K562 (cell line): ENCODE measurements around the gene GOSR1. TPM values are rescaled to one million over a fixed set of nuclear protein-coding genes. Genes with fewer than 3 reads are reported as not detected.
A peak's percentile ranks its signal among the peaks of the same experiment; 100 is the strongest.

Experiments
- ATAC-seq: fragments of 200-7000 bp; cut with Tn5 transposase; 3 replicates; pipeline ENCODE4 v1.9.1; 2020; ENCODE audit warnings: moderate library complexity
- BruUV-seq: library from RNA; stranded (reverse); fragments of 400-500 nt; replicated peaks from 2 replicates; lab custom pipeline; 2021; lab: Mats Ljungman, UMichigan
- CTCF ChIA-PET: fragments of 300-600 bp; formaldehyde crosslinking; extraction: SDS; loops from one replicate; lab custom pipeline; 2021; ENCODE audit warnings: low intra/inter-chr PET ratio; lab: Yijun Ruan, JAX
- POLR2A ChIA-PET: fragments of 300-600, 350-650 bp; sonication (Branson Sonifier 250); formaldehyde crosslinking; extraction: SDS; loops from one replicate; lab custom pipeline; 2021; ENCODE audit warnings: antibody characterized with exemption, inconsistent platforms; lab: Yijun Ruan, JAX
- DNase-seq, 4 experiments: peaks; one replicate each; pipeline versions ENCODE4 v3.0.0 to v3.0.0-alpha.2; 2011 to 2018; ENCODE audit warnings: low spot score in 3 of 4, mixed read lengths in 3 of 4; ENCODE audit errors: extremely low read depth in 1 of 4
- FAIRE-seq: peaks from 2 replicates; lab custom pipeline; 2011; peaks lifted over from hg19 to GRCh38; lab: Jason Lieb, UNC
- H2AFZ ChIP-seq: 2 replicates; pipeline ENCODE4 v1.6.0; 2011; ENCODE audit warnings: low read depth, low read length, control low read depth, inconsistent platforms
- H3K27ac ChIP-seq: fragments of 200-600 bp; 3 replicates; pipeline ENCODE4 v1.8.0; 2011; ENCODE audit warnings: low read depth, mild to moderate bottlenecking, control low read depth, inconsistent platforms, low read length, moderate library complexity, mixed read lengths; ENCODE audit errors: extremely low read depth
- H3K27me3 ChIP-seq, 2 experiments: fragments of 300-600 bp in 1 of 2; 2 replicates in 1 of 2; 3 replicates in 1 of 2; pipeline versions ENCODE4 v1.6.0 to v1.8.0; 2011; ENCODE audit warnings: inconsistent platforms in 2 of 2, low read length in 2 of 2, mild to moderate bottlenecking in 1 of 2, mixed read lengths in 1 of 2, moderate library complexity in 1 of 2; ENCODE audit not compliant: control insufficient read depth in 2 of 2, insufficient read depth in 2 of 2
- H3K36me3 ChIP-seq: fragments of 300-600 bp; 3 replicates; pipeline ENCODE4 v1.8.0; 2011; ENCODE audit warnings: mild to moderate bottlenecking, low read length, inconsistent platforms; ENCODE audit not compliant: control insufficient read depth, insufficient read depth
- H3K4me1 ChIP-seq, 2 experiments: fragments of 200-600 bp in 1 of 2; replicated peaks in 1 of 2; 2 replicates in 1 of 2; 3 replicates in 1 of 2; pipeline versions ENCODE4 v1.5.1 to v1.8.0; 2011; ENCODE audit warnings: inconsistent platforms in 2 of 2, low read length in 2 of 2, mild to moderate bottlenecking in 1 of 2, mixed read lengths in 1 of 2, moderate library complexity in 1 of 2; ENCODE audit not compliant: control insufficient read depth in 2 of 2, insufficient read depth in 2 of 2
- H3K4me2 ChIP-seq: 2 replicates; pipeline ENCODE4 v1.6.1; 2011; ENCODE audit warnings: low read length, control low read depth, inconsistent platforms, mixed read lengths; ENCODE audit not compliant: insufficient read depth
- H3K4me3 ChIP-seq: fragments of 200-600 bp; sonication (generic), shearing (Covaris generic); 2 replicates; pipeline ENCODE4 v1.5.1; 2016; ENCODE audit warnings: control low read depth, inconsistent platforms
- H3K79me2 ChIP-seq: fragments of 200-600 bp; 3 replicates; pipeline ENCODE4 v1.8.0; 2011; ENCODE audit warnings: low read length, inconsistent platforms; ENCODE audit not compliant: control insufficient read depth, insufficient read depth
- H3K9ac ChIP-seq, 2 experiments: 2 replicates each; pipeline versions ENCODE4 v1.6.0 to v1.6.1; 2011; ENCODE audit warnings: low read depth in 2 of 2, low read length in 2 of 2, control low read depth in 1 of 2, inconsistent platforms in 1 of 2, mild to moderate bottlenecking in 1 of 2, mixed read lengths in 1 of 2; ENCODE audit not compliant: insufficient read depth in 1 of 2
- H3K9me1 ChIP-seq: one replicate; pipeline ENCODE4 v1.6.0; 2011; ENCODE audit warnings: inconsistent platforms, mild to moderate bottlenecking, low read length, moderate library complexity; ENCODE audit not compliant: control insufficient read depth, insufficient read depth
- H3K9me3 ChIP-seq: replicated peaks from 2 replicates; pipeline ENCODE4 v1.5.1; 2011; ENCODE audit warnings: low read depth, low read length, inconsistent platforms; ENCODE audit not compliant: control insufficient read depth, insufficient read depth
- H4K20me1 ChIP-seq: replicated peaks from 2 replicates; pipeline ENCODE4 v1.6.1; 2011; ENCODE audit warnings: low read length, inconsistent platforms, mixed read lengths; ENCODE audit not compliant: control insufficient read depth, insufficient read depth
- CREB5 ChIP-seq: fragments of 250-450 bp; sonication (Bioruptor Pico); IDR thresholded peaks from 2 replicates; pipeline ENCODE4 v1.5.0; 2020; ENCODE audit warnings: mild to moderate bottlenecking
- GABPB2 ChIP-seq: fragments of 250-450 bp; sonication (Bioruptor Pico); conservative IDR thresholded peaks from 2 replicates; pipeline ENCODE4 v1.5.1; 2021; ENCODE audit warnings: mild to moderate bottlenecking
- PRPF4 ChIP-seq: fragments of 200-400 bp; formaldehyde crosslinking; IDR thresholded peaks from one replicate; pipeline ENCODE4 v1.6.1; 2017; ENCODE audit warnings: low read length, low read depth, mild to moderate bottlenecking; ENCODE audit not compliant: insufficient read depth, poor library complexity, severe bottlenecking
- SPI1 ChIP-seq: IDR thresholded peaks from 2 replicates; pipeline ENCODE4 v1.6.1; 2011; ENCODE audit warnings: low read depth, low read length, control low read depth, borderline replicate concordance
- ZNF165 ChIP-seq: fragments of 250-450 bp; sonication (Bioruptor Pico); IDR thresholded peaks from 2 replicates; pipeline ENCODE4 v1.4.0; 2020; ENCODE audit warnings: borderline replicate concordance
- WGBS: fragments of 100-300 bp; shearing (Covaris generic); methylation state at CpG from one replicate; pipeline ENCODE4 v1.1.6; 2016; ENCODE audit warnings: low coverage, mixed read lengths; ENCODE audit not compliant: insufficient coverage; ENCODE audit errors: missing lambda C conversion rate; 5-methylcytosine and 5-hydroxymethylcytosine counted together
- in situ Hi-C: fragments of 300-500 bp; cut with MboI; formaldehyde crosslinking; loops from 4 replicates; pipeline ENCODE4 v1.15.0; 2018; ENCODE audit warnings: inconsistent platforms, mixed read lengths
- intact Hi-C: fragments of 100-400 bp; cut with micrococcal nuclease; formaldehyde crosslinking; loops from 2 replicates; pipeline ENCODE4 v1.14.2; 2022
- polyA plus RNA-seq, 8 experiments: library from polyadenylated mRNA; depleted of rRNA in 4 of 8; stranded (reverse) in 5 of 8; unstranded in 3 of 8; fragments of >200 nt; fragmentation: Nextera tagmentation in 2 of 8; fragmentation: Illumina TruSeq in 1 of 8; extraction: Ambion mirVana in 2 of 8; extraction: Trizol in 1 of 8; gene quantifications; 2 replicates each; pipeline versions ENCODE4 v1.2.1 to v1.2.3, GENCODE V29; 2011 to 2014; ENCODE audit warnings: inconsistent platforms in 1 of 8, missing spikeins in 1 of 8
- total RNA-seq, 7 experiments: library from RNA; depleted of rRNA in 6 of 7; stranded (reverse); fragments of >200 nt in 6 of 7; fragmentation: Illumina TruSeq in 2 of 7; extraction: Trizol in 2 of 7; gene quantifications; 2 replicates each; pipeline versions ENCODE4 v1.2.1 to v1.2.3, GENCODE V29; 2011 to 2021; ENCODE audit warnings: low replicate concordance in 1 of 7

Gene GOSR1
- total and polyA plus RNA-seq, 9 of the 15 experiments (the other 6 are each of a cell fraction or from before 2014, with no cell fraction given) = 17.6 to 95.5 (median 33.3) TPM

- ATAC-seq (no peak), FAIRE-seq (no peak), DNase-seq (no peak)
- no peaks in the 10 kb centered on the region for H3K9me3 ChIP-seq
- TF ChIP-seq PRPF4 (no peak), CREB5 (no peak), ZNF165 (CRISPR knock-in tag) (no peak), GABPB2 (CRISPR knock-in tag) (no peak), SPI1 (peak; percentile 61; the same call in 1 of the 2 replicates)
- intact Hi-C loops (no loop called here), in situ Hi-C loops (no loop called here)
- 22% methylated on average over 2 of the region's 2 CpGs for WGBS
- CTCF ChIA-PET = no interaction called here
- no peak overlapping the region for H3K9ac ChIP-seq
- peaks cover 3 to 7% of the 10 kb centered on the region in 2 experiments; a peak in 2 of 5 replicates for H3K4me1 ChIP-seq
- POLR2A ChIA-PET = interaction anchor here (0.6 to 1.4 kb wide), 2 partner anchors 12 to 23 kb away, joined by 3 to 5 read pairs; no protein-coding TSS in a partner anchor
- no peaks in the 10 kb centered on the region for H4K20me1 ChIP-seq
- H3K4me2 ChIP-seq = no peak overlapping the region
- H3K4me3 ChIP-seq = no peak overlapping the region
- H3K27me3 ChIP-seq = 0 out of 5 replicates have a peak, but pooled peaks cover 0 to 2% of the 10 kb centered on the region in 2 experiments
- no peaks in the 10 kb centered on the region for H3K36me3 ChIP-seq
- no peak overlapping the region for H3K27ac ChIP-seq
- H3K9me1 ChIP-seq = no peaks in the 10 kb centered on the region
- BruUV-seq = no TSS peak
- H3K79me2 ChIP-seq = no peaks in the 10 kb centered on the region
- no peak overlapping the region for H2AFZ ChIP-seq
Measured at GRCh38 chr17:30532871-30533270, 55.7 kb downstream of the GOSR1 start.
